ENCODE data around the gene PFKL.

- TF ChIP-seq POLR2A (IDR thresholded peaks at IDR 0.05; ENCODE audit: low read depth, low read length): no peak
- no peak for TF ChIP-seq SPI1 (IDR thresholded peaks at IDR 0.05; ENCODE audit: low read depth, low read length)
- no peak for TF ChIP-seq POLR2AphosphoS5 (IDR thresholded peaks at IDR 0.05; ENCODE audit: low read depth, low read length)
Measured at GRCh38 chr21:44288251-44289110, 11.4 kb upstream of the PFKL start.

Data from GM12891 (cell line).